Stimulated activated CD8-positive, alpha-beta memory T cell treated with anti-CD3 and anti-CD28 coated beads, Interleukin-12 subunit alpha, Interleukin-12 subunit beta, amount 100 ng/mL, for 1 hour (primary cell): Measurements from ENCODE around the gene NTSR1.

Source experiments
- DNase-seq: peaks from one replicate; pipeline ENCODE4 v3.0.0-alpha.2; 2020; ENCODE audit warnings: low read depth

The NTSR1 gene

GRCh38 chr20:62709537-62709905 lies 885 bp downstream of the NTSR1 start:
- DNase-seq = no peak

- no peak for DNase-seq
Measured at GRCh38 chr20:62710221-62710885, 1.7 kb downstream of the NTSR1 start.

- DNase-seq = peak; percentile 19
Measured at GRCh38 chr20:62710886-62711702, 2.5 kb downstream of the NTSR1 start.

GRCh38 chr20:62711703-62712101 lies 3.1 kb downstream of the NTSR1 start:
- DNase-seq = no peak

- no peak for DNase-seq
Measured at GRCh38 chr20:62712606-62713005, 4.0 kb downstream of the NTSR1 start.

DNA sequence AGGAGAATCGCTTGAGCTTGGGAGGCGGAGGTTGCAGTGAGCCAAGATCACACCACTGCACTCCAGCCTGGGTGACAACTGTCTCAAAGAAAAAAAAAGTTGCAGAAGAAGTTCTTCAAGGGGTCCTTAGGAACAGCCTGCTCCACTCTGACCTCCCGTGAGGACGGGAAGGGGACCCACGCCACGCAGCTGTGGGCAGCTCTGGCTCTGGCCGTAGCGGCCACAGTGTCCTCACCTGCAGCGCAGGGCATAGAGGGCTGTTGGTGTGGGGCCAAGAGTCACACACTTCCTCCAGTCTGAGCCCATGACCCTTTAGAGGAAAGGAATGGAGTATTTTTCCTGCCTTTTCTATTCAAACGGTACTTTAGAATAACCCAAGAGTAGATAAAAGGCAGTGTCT lies 5.4 kb downstream of the NTSR1 start:
- DNase-seq = no peak

DNA sequence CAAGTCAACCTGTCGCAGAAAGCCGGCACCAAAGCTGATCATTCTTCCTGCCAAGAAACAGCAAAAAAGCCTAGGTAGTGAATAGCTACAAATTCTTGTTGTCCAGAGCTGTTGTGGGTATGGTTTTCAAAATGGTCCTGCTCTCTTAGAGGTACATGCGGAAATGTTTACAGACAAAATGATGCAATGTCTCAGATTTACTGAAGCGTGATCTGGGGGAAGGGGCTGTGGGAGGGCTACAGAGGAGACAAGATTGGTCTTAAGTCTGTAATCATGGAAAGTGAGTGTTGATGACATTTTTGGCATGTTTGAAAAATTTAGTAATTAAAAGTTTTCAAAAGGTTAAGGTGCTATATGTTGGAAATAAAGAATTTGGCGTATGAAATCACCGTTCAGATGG lies 6.2 kb downstream of the NTSR1 start:
- DNase-seq = no peak

DNA sequence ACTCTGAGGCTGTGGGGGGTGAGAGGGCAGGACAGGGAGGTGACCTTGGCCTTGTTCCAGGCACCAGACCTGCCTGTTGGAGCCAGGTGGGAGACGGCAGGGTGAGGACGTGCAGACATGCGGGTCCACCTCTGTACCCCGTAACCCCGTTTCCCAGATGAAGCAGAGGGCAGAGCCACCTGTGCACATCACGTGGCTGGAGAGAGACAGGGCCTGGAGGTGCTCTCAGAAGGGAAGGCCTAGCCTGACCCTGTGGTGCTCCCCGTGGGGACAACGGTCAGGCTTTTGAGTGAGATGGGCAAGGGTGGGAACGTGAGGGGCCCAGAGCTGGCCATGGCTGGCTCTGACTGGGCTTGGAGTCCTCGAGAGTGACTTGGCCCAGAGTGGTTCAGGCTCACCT lies 6.6 kb downstream of the NTSR1 start:
- DNase-seq = no peak

- DNase-seq = peak; percentile 27
Measured at GRCh38 chr20:62716198-62716940, 7.7 kb downstream of the NTSR1 start.

- DNase-seq = no peak
Measured at GRCh38 chr20:62716941-62717310, 8.3 kb downstream of the NTSR1 start.

GRCh38 chr20:62717933-62718332 lies 9.3 kb downstream of the NTSR1 start:
- DNase-seq = no peak

- DNase-seq = no peak
Measured at GRCh38 chr20:62718546-62718945, 9.9 kb downstream of the NTSR1 start.

DNA sequence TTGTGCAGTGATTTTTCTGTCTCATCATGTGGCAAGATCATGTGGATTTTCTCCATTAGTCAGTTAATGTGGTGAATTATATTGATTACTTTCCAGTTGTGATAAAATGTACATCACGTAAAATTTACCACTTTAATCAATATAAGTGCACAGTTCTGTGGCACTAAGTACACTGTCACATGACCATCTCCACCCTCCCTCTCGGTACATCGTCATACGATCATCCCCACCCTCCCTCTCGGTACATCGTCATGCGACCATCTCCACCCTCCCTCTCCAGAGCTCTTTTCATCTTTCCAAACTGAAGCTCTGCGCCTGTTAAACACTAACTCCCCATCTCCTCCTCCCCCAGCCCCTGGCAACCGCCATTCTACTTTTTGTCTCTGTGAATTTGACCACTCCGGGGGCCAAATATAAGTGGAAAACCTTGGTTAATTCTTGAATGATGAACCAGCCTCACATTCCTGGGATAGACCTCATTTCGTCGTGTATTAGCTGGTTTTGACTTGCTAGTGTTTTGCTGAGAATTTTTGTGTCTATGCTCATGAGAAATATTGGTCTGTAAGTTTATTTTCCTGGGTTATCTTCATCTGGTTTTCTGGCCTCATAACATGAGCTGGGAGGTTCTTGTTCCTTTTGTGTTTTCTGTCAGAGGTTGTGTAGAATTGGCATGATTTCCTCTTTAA lies 10.8 kb downstream of the NTSR1 start:
- no peak for DNase-seq

DNA sequence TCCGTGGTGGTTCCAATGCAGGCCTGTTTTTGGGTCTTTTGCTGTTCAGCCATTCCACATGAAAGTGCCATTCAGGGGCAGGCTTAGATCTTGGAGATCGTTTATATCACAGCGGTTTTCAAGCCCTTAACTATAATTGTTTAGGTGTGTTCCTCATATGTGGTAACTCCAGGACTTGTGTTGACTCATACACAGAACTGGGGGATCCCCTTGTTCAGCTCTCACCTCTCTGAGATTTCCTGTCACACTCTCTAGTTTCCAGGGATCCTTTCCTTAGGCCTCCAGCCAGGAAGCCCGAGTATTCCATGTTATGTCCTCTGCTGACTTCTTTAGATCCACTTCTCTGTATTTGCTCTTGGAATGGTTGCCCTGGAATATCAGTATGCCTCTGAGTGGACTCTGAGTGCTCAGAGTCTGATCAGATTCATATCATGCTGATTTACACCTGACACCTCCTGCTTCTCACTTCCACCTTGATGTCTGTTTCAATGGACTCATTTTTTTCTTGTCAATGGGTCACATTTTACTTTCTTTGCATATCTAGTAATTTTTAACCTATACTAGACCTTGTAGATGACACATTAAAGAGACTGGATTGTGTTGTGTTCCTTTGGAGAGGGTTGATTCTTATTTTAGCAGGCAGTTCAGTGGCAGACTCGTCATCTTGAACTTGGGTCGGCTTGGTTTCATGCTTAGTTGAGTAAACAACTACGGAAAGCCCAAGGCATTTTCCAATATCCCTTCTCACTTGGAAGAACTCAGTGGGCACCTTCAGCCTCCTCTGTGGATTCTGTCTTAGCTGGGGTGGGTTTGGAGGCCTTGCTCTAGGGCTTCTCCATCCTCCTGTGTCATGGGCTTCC lies 13.1 kb downstream of the NTSR1 start:
- no peak for DNase-seq

- DNase-seq = no peak
Measured at GRCh38 chr20:62722627-62723026, 14.0 kb downstream of the NTSR1 start.

GRCh38 chr20:62723351-62723750 lies 14.7 kb downstream of the NTSR1 start:
- no peak for DNase-seq

DNA sequence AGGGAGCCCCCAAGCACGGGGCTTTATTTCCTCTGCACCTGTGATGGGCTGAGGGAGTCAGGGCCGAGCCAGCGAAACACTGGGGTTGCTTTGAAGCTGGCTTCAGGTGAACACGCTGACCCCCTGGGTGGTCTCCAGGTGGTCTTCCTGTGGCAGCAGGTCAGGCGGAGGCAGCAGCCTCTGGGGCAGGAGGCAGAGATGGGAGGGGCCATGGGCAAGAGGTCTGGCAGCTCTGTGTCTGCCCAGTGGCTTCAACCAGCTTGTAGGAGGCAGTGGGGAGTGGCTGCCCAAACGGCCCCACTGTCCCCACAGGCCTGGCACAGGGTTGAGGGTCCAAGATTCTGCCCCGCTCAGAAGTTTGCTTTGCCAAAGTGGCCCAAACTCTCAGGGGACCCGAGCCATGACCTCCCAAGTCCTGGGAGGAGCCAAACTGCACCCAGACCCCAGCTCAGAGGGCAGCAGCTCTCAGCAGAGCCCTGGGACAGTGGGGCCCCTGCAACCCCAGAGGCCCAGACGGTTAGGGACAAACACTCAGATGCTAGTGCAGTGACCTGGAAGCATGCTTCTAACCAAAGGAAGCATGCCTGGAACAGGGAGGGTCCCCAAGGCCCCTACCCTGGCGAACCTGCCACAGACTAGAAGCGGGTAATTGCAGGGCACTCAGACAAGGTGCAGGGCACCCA lies 15.3 kb downstream of the NTSR1 start:
- DNase-seq = no peak

GRCh38 chr20:62724692-62725595 lies 16.3 kb downstream of the NTSR1 start:
- DNase-seq = no peak

DNA sequence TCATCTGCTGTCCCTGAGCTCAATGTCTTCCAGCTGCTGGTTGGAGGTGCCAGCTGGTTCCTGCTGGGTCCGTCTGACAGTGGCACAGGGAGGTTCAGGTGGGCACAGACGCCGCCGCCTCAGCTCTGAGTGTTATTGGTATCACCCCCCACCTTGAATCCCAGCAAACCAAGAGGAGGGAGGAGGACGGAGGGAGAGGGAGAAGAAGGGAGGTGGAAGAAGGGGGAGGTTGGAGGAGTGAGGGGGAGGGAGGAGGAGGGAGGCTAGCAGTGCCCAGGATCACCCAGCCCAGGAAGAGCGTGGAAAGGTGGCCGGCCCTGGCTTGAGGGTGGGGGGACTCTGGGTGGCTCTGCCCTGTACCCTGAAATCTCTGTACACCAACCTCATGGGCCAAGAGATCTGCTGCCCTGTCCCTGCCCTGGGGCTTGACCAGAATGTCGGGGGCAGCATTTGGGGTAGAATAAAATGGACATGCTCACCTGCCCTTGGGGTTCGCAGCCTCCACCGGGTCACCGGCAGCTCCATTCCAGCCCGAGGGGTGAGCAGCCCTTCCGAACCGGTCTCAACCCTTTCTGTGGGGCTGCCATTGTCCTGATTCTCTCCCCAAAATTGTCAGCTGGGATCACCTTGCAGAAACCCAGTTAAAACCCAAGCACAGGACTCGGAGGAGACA lies 17.1 kb downstream of the NTSR1 start:
- DNase-seq = no peak
